Liver (tissue), 9 donors: ENCODE measurements around the gene RETREG1. TPM values are rescaled to one million over a fixed set of nuclear protein-coding genes. Genes with fewer than 3 reads are reported as not detected.

Experiments
- DNase-seq: peaks from one replicate; pipeline ENCODE4 v3.0.0-alpha.2; 2017; ENCODE audit warnings: low spot score
- H3K27ac ChIP-seq, 2 donors: one replicate each; pipeline ENCODE4 v1.7.0; 2013; ENCODE audit warnings: inconsistent platforms in 2 of 2, low read length in 2 of 2, control low read depth in 1 of 2, low read depth in 1 of 2, mild to moderate bottlenecking in 1 of 2
- H3K27me3 ChIP-seq, 4 donors: one replicate each; pipeline versions ENCODE4 v1.6.1 to v1.7.0; 2013; ENCODE audit warnings: low read length in 3 of 4, inconsistent platforms in 1 of 4, mild to moderate bottlenecking in 1 of 4, moderate library complexity in 1 of 4; ENCODE audit not compliant: control insufficient read depth in 4 of 4, insufficient read depth in 4 of 4
- H3K36me3 ChIP-seq, 4 donors: one replicate each; pipeline versions ENCODE4 v1.6.1 to v1.7.0; 2013; ENCODE audit warnings: low read length in 3 of 4, mild to moderate bottlenecking in 3 of 4, low read depth in 1 of 4, moderate library complexity in 1 of 4; ENCODE audit not compliant: control insufficient read depth in 4 of 4, insufficient read depth in 3 of 4
- H3K4me1 ChIP-seq, 4 donors: one replicate each; pipeline versions ENCODE4 v1.6.1 to v1.7.0; 2013; ENCODE audit warnings: low read length in 3 of 4, mild to moderate bottlenecking in 3 of 4, moderate library complexity in 1 of 4; ENCODE audit not compliant: control insufficient read depth in 4 of 4, insufficient read depth in 4 of 4
- H3K4me3 ChIP-seq, 3 donors: one replicate each; pipeline versions ENCODE4 v1.6.1 to v1.7.0; 2013; ENCODE audit warnings: low read length in 3 of 3, control low read depth in 1 of 3, low read depth in 1 of 3, mild to moderate bottlenecking in 1 of 3
- H3K9ac ChIP-seq, 2 donors: one replicate each; pipeline ENCODE4 v1.7.0; 2013; ENCODE audit warnings: low read length in 2 of 2, mild to moderate bottlenecking in 2 of 2, moderate library complexity in 2 of 2, control low read depth in 1 of 2, low read depth in 1 of 2
- H3K9me3 ChIP-seq, 4 donors: one replicate each; pipeline versions ENCODE4 v1.6.1 to v1.7.0; 2013; ENCODE audit warnings: low read length in 3 of 4; ENCODE audit not compliant: control insufficient read depth in 4 of 4
- EGR1 ChIP-seq, 2 donors: IDR thresholded peaks; 2 replicates each; pipeline ENCODE4 v1.6.1; 2016 to 2018; ENCODE audit warnings: antibody characterized with exemption in 2 of 2, low read depth in 2 of 2
- FOXA1 ChIP-seq: IDR thresholded peaks from 2 replicates; pipeline ENCODE4 v1.6.1; 2016; ENCODE audit warnings: antibody characterized with exemption
- FOXA2 ChIP-seq: IDR thresholded peaks from 2 replicates; pipeline ENCODE4 v1.6.1; 2016; ENCODE audit warnings: antibody characterized with exemption
- GABPA ChIP-seq, 2 donors: IDR thresholded peaks in 1 of 2; conservative IDR thresholded peaks in 1 of 2; 2 replicates each; pipeline ENCODE4 v1.6.1; 2016; ENCODE audit warnings: antibody characterized with exemption in 2 of 2, mild to moderate bottlenecking in 1 of 2, moderate library complexity in 1 of 2
- HNF4A ChIP-seq, 2 donors: conservative IDR thresholded peaks; 2 replicates each; pipeline ENCODE4 v1.6.1; 2016; ENCODE audit warnings: antibody characterized with exemption in 2 of 2, mild to moderate bottlenecking in 2 of 2
- HNF4G ChIP-seq: IDR thresholded peaks from 2 replicates; pipeline ENCODE4 v1.6.1; 2016; ENCODE audit warnings: antibody characterized with exemption
- JUND ChIP-seq, 2 donors: IDR thresholded peaks; 2 replicates each; pipeline ENCODE4 v1.6.1; 2016; ENCODE audit warnings: antibody characterized with exemption in 2 of 2
- NR2F2 ChIP-seq: IDR thresholded peaks from 2 replicates; pipeline ENCODE4 v1.6.1; 2016; ENCODE audit warnings: antibody characterized with exemption
- RAD21 ChIP-seq, 2 donors: IDR thresholded peaks; 2 replicates each; pipeline ENCODE4 v1.6.1; 2016; ENCODE audit warnings: antibody characterized with exemption in 2 of 2, mild to moderate bottlenecking in 2 of 2
- RXRA ChIP-seq, 2 donors: IDR thresholded peaks; 2 replicates each; pipeline ENCODE4 v1.6.1; 2017 to 2018; ENCODE audit warnings: antibody characterized with exemption in 2 of 2, mild to moderate bottlenecking in 1 of 2
- SP1 ChIP-seq: IDR thresholded peaks from 2 replicates; pipeline ENCODE4 v1.6.1; 2018; ENCODE audit warnings: antibody characterized with exemption, mild to moderate bottlenecking
- TAF1 ChIP-seq: conservative IDR thresholded peaks from 2 replicates; pipeline ENCODE4 v1.6.1; 2016; ENCODE audit warnings: antibody characterized with exemption, mild to moderate bottlenecking
- YY1 ChIP-seq: IDR thresholded peaks from 2 replicates; pipeline ENCODE4 v1.6.1; 2016; ENCODE audit warnings: antibody characterized with exemption, mild to moderate bottlenecking
- ZBTB33 ChIP-seq: IDR thresholded peaks from 2 replicates; pipeline ENCODE4 v1.6.1; 2016; ENCODE audit warnings: antibody characterized with exemption
- polyA plus RNA-seq, 2 donors: library from polyadenylated mRNA; stranded (reverse) in 1 of 2; unstranded in 1 of 2; fragments of 200-250 nt in 1 of 2; fragments of >200 nt in 1 of 2; fragmentation: Nextera tagmentation in 1 of 2; extraction: Ambion mirVana in 1 of 2; gene quantifications; one replicate each; pipeline versions ENCODE4 v1.2.1 to v1.2.3, GENCODE V29; 2013 to 2015
- total RNA-seq, 2 donors: library from RNA; depleted of rRNA; stranded (reverse); fragments of >200 nt; gene quantifications; one replicate each; pipeline ENCODE4 v1.2.3, GENCODE V29; 2014
- TF ChIP-seq, protein P1 (sequence below): IDR thresholded peaks from 2 replicates; pipeline ENCODE4 v1.6.1; 2016; ENCODE audit warnings: antibody characterized with exemption, mild to moderate bottlenecking
- TF ChIP-seq, protein P2 (sequence below): IDR thresholded peaks from 2 replicates; pipeline ENCODE4 v1.6.1; 2016; ENCODE audit warnings: antibody characterized with exemption
- TF ChIP-seq, protein P3 (sequence below): IDR thresholded peaks from 2 replicates; pipeline ENCODE4 v1.6.1; 2016; ENCODE audit warnings: antibody characterized with exemption
- TF ChIP-seq, protein P4 (sequence below): fragments of 150-350 bp; IDR thresholded peaks from 2 replicates; pipeline ENCODE4 v1.5.1; 2017; ENCODE audit warnings: improper control_type of control experiment, low read depth, low read length; ENCODE audit not compliant: missing input control
- donor health status: healthy.
- donor health status: healthy.
- donor health status: healthy.
- donor health status: healthy.
- donor health status: healthy.

RETREG1 gene
- total and polyA plus RNA-seq, 4 donors, result 0.70 to 28.1 (median 4.2) TPM

DNA sequence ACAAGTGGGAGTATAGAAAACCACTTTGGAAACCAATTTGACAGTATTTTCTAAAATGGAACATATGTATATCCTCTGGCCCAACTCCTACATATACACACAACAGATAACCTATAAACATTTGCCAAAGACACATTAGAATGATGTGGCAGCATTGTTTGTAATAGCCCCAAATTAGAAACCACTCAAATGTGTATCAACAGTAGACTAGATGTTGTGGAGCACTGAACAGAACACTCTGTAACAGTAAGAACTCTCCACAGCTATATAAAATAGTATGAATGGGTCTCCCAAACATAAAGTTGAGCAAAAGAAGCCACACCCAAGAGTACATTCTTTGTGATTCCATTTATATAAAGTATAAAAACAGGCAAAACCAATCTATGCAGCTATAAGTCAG is 157.3 kb downstream of the RETREG1 start:
- Histone ChIP-seq H3K27ac (no peak overlapping the region), H3K4me1 (peaks cover 8 to 39% (median 21%) of the 10 kb centered on the region in 4 donors), H3K4me3 (no peak overlapping the region), H3K9me3 (no peaks in the 10 kb centered on the region), H3K9ac (no peak overlapping the region), H3K27me3 (no peaks in the 10 kb centered on the region), H3K36me3 (peaks cover 19 to 71% (median 45%) of the 10 kb centered on the region in 4 donors)
- no peak for TF ChIP-seq YY1
- no peak for TF ChIP-seq JUND (IDR thresholded peaks at IDR 0.05)
- TF ChIP-seq NR2F2, result no peak
- no peak for TF ChIP-seq TAF1
- TF ChIP-seq RAD21 (IDR thresholded peaks at IDR 0.05), result no peak
- no peak for TF ChIP-seq EGR1 (IDR thresholded peaks at IDR 0.05; ENCODE audit: low read depth in 2 of 2)
- TF ChIP-seq, protein P1, sequence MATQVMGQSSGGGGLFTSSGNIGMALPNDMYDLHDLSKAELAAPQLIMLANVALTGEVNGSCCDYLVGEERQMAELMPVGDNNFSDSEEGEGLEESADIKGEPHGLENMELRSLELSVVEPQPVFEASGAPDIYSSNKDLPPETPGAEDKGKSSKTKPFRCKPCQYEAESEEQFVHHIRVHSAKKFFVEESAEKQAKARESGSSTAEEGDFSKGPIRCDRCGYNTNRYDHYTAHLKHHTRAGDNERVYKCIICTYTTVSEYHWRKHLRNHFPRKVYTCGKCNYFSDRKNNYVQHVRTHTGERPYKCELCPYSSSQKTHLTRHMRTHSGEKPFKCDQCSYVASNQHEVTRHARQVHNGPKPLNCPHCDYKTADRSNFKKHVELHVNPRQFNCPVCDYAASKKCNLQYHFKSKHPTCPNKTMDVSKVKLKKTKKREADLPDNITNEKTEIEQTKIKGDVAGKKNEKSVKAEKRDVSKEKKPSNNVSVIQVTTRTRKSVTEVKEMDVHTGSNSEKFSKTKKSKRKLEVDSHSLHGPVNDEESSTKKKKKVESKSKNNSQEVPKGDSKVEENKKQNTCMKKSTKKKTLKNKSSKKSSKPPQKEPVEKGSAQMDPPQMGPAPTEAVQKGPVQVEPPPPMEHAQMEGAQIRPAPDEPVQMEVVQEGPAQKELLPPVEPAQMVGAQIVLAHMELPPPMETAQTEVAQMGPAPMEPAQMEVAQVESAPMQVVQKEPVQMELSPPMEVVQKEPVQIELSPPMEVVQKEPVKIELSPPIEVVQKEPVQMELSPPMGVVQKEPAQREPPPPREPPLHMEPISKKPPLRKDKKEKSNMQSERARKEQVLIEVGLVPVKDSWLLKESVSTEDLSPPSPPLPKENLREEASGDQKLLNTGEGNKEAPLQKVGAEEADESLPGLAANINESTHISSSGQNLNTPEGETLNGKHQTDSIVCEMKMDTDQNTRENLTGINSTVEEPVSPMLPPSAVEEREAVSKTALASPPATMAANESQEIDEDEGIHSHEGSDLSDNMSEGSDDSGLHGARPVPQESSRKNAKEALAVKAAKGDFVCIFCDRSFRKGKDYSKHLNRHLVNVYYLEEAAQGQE, result no peak
- no peak for TF ChIP-seq SP1
- no peak for TF ChIP-seq HNF4A (conservative IDR thresholded peaks at IDR 0.05)
- no peak for TF ChIP-seq HNF4G
- no peak for TF ChIP-seq FOXA1
- TF ChIP-seq, protein P2, sequence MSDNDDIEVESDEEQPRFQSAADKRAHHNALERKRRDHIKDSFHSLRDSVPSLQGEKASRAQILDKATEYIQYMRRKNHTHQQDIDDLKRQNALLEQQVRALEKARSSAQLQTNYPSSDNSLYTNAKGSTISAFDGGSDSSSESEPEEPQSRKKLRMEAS, result no peak
- TF ChIP-seq, protein P3, sequence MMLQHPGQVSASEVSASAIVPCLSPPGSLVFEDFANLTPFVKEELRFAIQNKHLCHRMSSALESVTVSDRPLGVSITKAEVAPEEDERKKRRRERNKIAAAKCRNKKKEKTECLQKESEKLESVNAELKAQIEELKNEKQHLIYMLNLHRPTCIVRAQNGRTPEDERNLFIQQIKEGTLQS, result no peak
- no peak for TF ChIP-seq GABPA (IDR thresholded peaks at IDR 0.05 in 1 of 2, conservative IDR thresholded peaks at IDR 0.05 in 1 of 2)
- no peak for TF ChIP-seq RXRA (IDR thresholded peaks at IDR 0.05)
- no peak for TF ChIP-seq FOXA2
- TF ChIP-seq, protein P4, sequence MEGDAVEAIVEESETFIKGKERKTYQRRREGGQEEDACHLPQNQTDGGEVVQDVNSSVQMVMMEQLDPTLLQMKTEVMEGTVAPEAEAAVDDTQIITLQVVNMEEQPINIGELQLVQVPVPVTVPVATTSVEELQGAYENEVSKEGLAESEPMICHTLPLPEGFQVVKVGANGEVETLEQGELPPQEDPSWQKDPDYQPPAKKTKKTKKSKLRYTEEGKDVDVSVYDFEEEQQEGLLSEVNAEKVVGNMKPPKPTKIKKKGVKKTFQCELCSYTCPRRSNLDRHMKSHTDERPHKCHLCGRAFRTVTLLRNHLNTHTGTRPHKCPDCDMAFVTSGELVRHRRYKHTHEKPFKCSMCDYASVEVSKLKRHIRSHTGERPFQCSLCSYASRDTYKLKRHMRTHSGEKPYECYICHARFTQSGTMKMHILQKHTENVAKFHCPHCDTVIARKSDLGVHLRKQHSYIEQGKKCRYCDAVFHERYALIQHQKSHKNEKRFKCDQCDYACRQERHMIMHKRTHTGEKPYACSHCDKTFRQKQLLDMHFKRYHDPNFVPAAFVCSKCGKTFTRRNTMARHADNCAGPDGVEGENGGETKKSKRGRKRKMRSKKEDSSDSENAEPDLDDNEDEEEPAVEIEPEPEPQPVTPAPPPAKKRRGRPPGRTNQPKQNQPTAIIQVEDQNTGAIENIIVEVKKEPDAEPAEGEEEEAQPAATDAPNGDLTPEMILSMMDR, result no peak
- no peak for TF ChIP-seq ZBTB33
- DNase-seq, result no peak
